Measurements from ENCODE around the gene YPEL1.

DNA sequence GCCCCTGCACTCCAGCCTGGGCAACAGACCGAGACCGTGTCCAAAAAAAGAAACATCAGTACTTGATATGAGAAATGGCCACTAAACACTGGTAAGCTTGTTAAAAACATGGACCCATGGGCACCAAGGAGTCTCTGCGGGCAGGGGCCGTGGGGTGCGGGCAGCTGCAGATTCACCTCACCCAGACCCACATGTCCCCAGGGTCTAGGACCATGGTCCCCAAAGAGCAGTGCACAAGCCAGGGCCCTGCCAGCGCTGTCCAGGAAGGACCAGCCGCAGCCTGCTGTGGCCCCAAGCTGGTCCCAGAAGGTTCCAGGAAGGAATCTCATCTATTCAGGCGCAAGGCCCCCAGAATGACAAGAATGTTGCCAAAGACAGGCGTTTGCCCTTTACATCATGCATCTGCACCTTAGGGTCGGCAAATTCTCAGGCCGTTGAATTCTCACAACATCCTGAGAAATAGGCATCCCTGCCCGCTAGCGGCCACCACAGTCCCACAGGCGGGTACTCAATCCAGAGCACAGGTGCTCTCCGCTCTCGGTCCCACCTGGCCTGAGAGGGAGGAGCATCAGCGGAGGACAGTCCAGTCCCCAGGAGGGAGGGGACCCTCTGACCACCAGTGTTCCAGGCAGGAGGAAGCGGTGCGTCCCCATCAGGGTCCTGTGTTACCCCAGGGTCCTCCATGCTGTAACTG, 9.5 kb downstream of the YPEL1 start:
- TF ChIP-seq, protein P1, sequence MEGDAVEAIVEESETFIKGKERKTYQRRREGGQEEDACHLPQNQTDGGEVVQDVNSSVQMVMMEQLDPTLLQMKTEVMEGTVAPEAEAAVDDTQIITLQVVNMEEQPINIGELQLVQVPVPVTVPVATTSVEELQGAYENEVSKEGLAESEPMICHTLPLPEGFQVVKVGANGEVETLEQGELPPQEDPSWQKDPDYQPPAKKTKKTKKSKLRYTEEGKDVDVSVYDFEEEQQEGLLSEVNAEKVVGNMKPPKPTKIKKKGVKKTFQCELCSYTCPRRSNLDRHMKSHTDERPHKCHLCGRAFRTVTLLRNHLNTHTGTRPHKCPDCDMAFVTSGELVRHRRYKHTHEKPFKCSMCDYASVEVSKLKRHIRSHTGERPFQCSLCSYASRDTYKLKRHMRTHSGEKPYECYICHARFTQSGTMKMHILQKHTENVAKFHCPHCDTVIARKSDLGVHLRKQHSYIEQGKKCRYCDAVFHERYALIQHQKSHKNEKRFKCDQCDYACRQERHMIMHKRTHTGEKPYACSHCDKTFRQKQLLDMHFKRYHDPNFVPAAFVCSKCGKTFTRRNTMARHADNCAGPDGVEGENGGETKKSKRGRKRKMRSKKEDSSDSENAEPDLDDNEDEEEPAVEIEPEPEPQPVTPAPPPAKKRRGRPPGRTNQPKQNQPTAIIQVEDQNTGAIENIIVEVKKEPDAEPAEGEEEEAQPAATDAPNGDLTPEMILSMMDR (IDR thresholded peaks at IDR 0.05) = no peak
- TF ChIP-seq POLR2AphosphoS5 (IDR thresholded peaks at IDR 0.05) = no peak
